HCT116 (cell line): ENCODE measurements around the gene PDGFD. TPM values are rescaled to one million over a fixed set of nuclear protein-coding genes. Genes with fewer than 3 reads are reported as not detected.
A peak's percentile ranks its signal among the peaks of the same experiment; 100 is the strongest.

ENCODE experiments used
- ATAC-seq: fragments of 200-7000 bp; cut with Tn5 transposase; 2 replicates; pipeline ENCODE4 v1.9.1; 2020; ENCODE audit warnings: mild to moderate bottlenecking, moderate library complexity
- BruUV-seq: library from RNA; stranded (reverse); fragments of 400-500 nt; replicated peaks from 2 replicates; lab custom pipeline; 2021; lab: Mats Ljungman, UMichigan
- CTCF ChIA-PET: fragments of 300-600 bp; sonication (Branson Sonifier 250); formaldehyde crosslinking; loops from one replicate; lab custom pipeline; 2021; ENCODE audit warnings: antibody characterized with exemption; lab: Charles Lee
- POLR2A ChIA-PET: fragments of 300-600, 350-600 bp; sonication (Branson Sonifier 250); formaldehyde crosslinking; loops from one replicate; lab custom pipeline; 2021; ENCODE audit warnings: antibody characterized with exemption; lab: Charles Lee
- RAD21 ChIA-PET, 2 experiments: fragments of 300-600 bp; sonication (Branson Sonifier 250); formaldehyde crosslinking; loops; one replicate each; lab custom pipeline; 2023; ENCODE audit warnings: low total read pairs in 2 of 2; ENCODE audit not compliant: uncharacterized antibody in 2 of 2, unreplicated experiment in 2 of 2, low non-redundant PET in 1 of 2; lab: Charles Lee
- DNase-seq: peaks from one replicate; pipeline ENCODE4 v3.0.0-alpha.2; 2010; ENCODE audit warnings: low read depth, low spot score
- H2AFZ ChIP-seq: fragments of 200-600 bp; shearing (Covaris generic), sonication (generic); 2 replicates; pipeline ENCODE4 v1.6.1; 2017; ENCODE audit warnings: low read depth, mixed run types, mixed read lengths, antibody characterized with exemption, low read length; ENCODE audit not compliant: poor library complexity, severe bottlenecking
- H3K27ac ChIP-seq: 2 replicates; pipeline ENCODE4 v1.5.1; 2012; ENCODE audit warnings: low read depth, low read length
- H3K27me3 ChIP-seq: fragments of 200-600 bp; sonication (generic); 2 replicates; pipeline ENCODE4 v1.6.1; 2016; ENCODE audit warnings: mixed run types, low read length, mixed read lengths; ENCODE audit not compliant: insufficient read depth
- H3K36me3 ChIP-seq, 2 experiments: fragments of 200-500 bp in 1 of 2; fragments of 200-600 bp in 1 of 2; sonication (Bioruptor generic) in 1 of 2; sonication (generic) in 1 of 2; 2 replicates each; pipeline versions ENCODE4 v1.5.1 to v1.6.1; 2014 to 2016; ENCODE audit warnings: low read length in 2 of 2, inconsistent platforms in 1 of 2, mixed read lengths in 1 of 2, mixed run types in 1 of 2; ENCODE audit not compliant: insufficient read depth in 2 of 2, control insufficient read depth in 1 of 2
- H3K4me1 ChIP-seq, 2 experiments: fragments of 200-600 bp in 1 of 2; sonication (generic) in 1 of 2; 2 replicates each; pipeline versions ENCODE4 v1.5.1 to v1.6.1; 2012 to 2017; ENCODE audit warnings: low read length in 2 of 2, inconsistent platforms in 1 of 2, mild to moderate bottlenecking in 1 of 2, mixed read lengths in 1 of 2, mixed run types in 1 of 2, moderate library complexity in 1 of 2; ENCODE audit not compliant: insufficient read depth in 2 of 2, control insufficient read depth in 1 of 2
- H3K4me2 ChIP-seq: fragments of 200-600 bp; sonication (generic); 2 replicates; pipeline ENCODE4 v1.6.1; 2017; ENCODE audit warnings: mixed run types, low read length, mixed read lengths
- H3K4me3 ChIP-seq, 2 experiments: fragments of 200-600 bp in 1 of 2; sonication (generic) in 1 of 2; replicated peaks in 1 of 2; 2 replicates each; pipeline ENCODE4 v1.5.1; 2011 to 2016; ENCODE audit warnings: low read length in 2 of 2, control low read depth in 1 of 2, low read depth in 1 of 2, mild to moderate bottlenecking in 1 of 2, mixed read lengths in 1 of 2, mixed run types in 1 of 2
- H3K79me2 ChIP-seq: fragments of 200-600 bp; sonication (generic); 2 replicates; pipeline ENCODE4 v1.6.1; 2017; ENCODE audit warnings: mild to moderate bottlenecking, mixed run types, low read length, moderate library complexity, mixed read lengths; ENCODE audit not compliant: insufficient read depth
- H3K9ac ChIP-seq: fragments of 200-600 bp; sonication (generic); 2 replicates; pipeline ENCODE4 v1.6.1; 2016; ENCODE audit warnings: low read length, mixed read lengths
- H3K9me2 ChIP-seq: fragments of 200-600 bp; sonication (generic), shearing (Covaris generic); 2 replicates; pipeline ENCODE4 v1.6.1; 2017; ENCODE audit warnings: mixed run types, mild to moderate bottlenecking, moderate library complexity; ENCODE audit not compliant: insufficient read depth
- H3K9me3 ChIP-seq, 2 experiments: fragments of 200-500 bp in 1 of 2; fragments of 200-600 bp in 1 of 2; sonication (Bioruptor generic) in 1 of 2; sonication (generic) in 1 of 2; 2 replicates each; pipeline ENCODE4 v1.6.1; 2014 to 2017; ENCODE audit warnings: low read length in 2 of 2, mixed read lengths in 2 of 2, inconsistent platforms in 1 of 2, low read depth in 1 of 2, mild to moderate bottlenecking in 1 of 2, mixed run types in 1 of 2, moderate library complexity in 1 of 2; ENCODE audit not compliant: control insufficient read depth in 1 of 2, insufficient read depth in 1 of 2
- H4K20me1 ChIP-seq: fragments of 200-600 bp; sonication (generic), shearing (Covaris generic); 2 replicates; pipeline ENCODE4 v1.6.1; 2017; ENCODE audit warnings: mixed run types, mild to moderate bottlenecking, moderate library complexity; ENCODE audit not compliant: insufficient read depth
- CBX3 ChIP-seq: IDR thresholded peaks from 2 replicates; pipeline ENCODE4 v1.6.1; 2012; ENCODE audit warnings: low read depth
- CEBPB ChIP-seq: IDR thresholded peaks from 2 replicates; pipeline ENCODE4 v1.6.1; 2012; ENCODE audit warnings: low read depth
- EGR1 ChIP-seq: IDR thresholded peaks from 2 replicates; pipeline ENCODE4 v1.6.1; 2012; ENCODE audit warnings: low read depth
- ELF1 ChIP-seq: IDR thresholded peaks from 2 replicates; pipeline ENCODE4 v1.6.1; 2012; ENCODE audit warnings: low read depth, borderline replicate concordance
- FOSL1 ChIP-seq: IDR thresholded peaks from 2 replicates; pipeline ENCODE4 v1.6.1; 2012; ENCODE audit warnings: low read depth
- JUND ChIP-seq: IDR thresholded peaks from 2 replicates; pipeline ENCODE4 v1.6.1; 2012
- MAX ChIP-seq: IDR thresholded peaks from 2 replicates; pipeline ENCODE4 v1.6.1; 2012
- POLR2A ChIP-seq: IDR thresholded peaks from 2 replicates; pipeline ENCODE4 v1.7.0; 2011; ENCODE audit warnings: borderline replicate concordance; ENCODE audit not compliant: insufficient read depth, insufficient read length; ENCODE audit errors: extremely low read depth
- POLR2AphosphoS5 ChIP-seq: IDR thresholded peaks from 2 replicates; pipeline ENCODE4 v1.6.1; 2011; ENCODE audit warnings: mild to moderate bottlenecking, low read depth, low read length, moderate library complexity
- RAD21 ChIP-seq: IDR thresholded peaks from 2 replicates; pipeline ENCODE4 v1.6.1; 2012; ENCODE audit warnings: low read depth, mild to moderate bottlenecking
- SIN3A ChIP-seq: IDR thresholded peaks from 2 replicates; pipeline ENCODE4 v1.6.1; 2012; ENCODE audit warnings: low read depth
- SP1 ChIP-seq: IDR thresholded peaks from 2 replicates; pipeline ENCODE4 v1.6.1; 2012; ENCODE audit warnings: low read depth
- TCF7L2 ChIP-seq: IDR thresholded peaks from 2 replicates; pipeline ENCODE4 v1.7.0; 2011; ENCODE audit warnings: borderline replicate concordance, inconsistent platforms; ENCODE audit not compliant: insufficient read depth, insufficient read length; ENCODE audit errors: extremely low read depth
- YY1 ChIP-seq: IDR thresholded peaks from 2 replicates; pipeline ENCODE4 v1.6.1; 2011; ENCODE audit warnings: low read length, low read depth, moderate library complexity, mild to moderate bottlenecking; ENCODE audit not compliant: insufficient replicate concordance; ENCODE audit errors: extremely low read depth
- ZBTB33 ChIP-seq: IDR thresholded peaks from 2 replicates; pipeline ENCODE4 v1.6.1; 2011; ENCODE audit warnings: mild to moderate bottlenecking, low read length, moderate library complexity; ENCODE audit not compliant: insufficient replicate concordance; ENCODE audit errors: extremely low read depth
- ZFX ChIP-seq: fragments of 450-650 bp; IDR thresholded peaks from 2 replicates; pipeline ENCODE4 v1.6.1; 2017
- ZNF274 ChIP-seq: fragments of 200-500 bp; sonication (Bioruptor generic); IDR thresholded peaks from 2 replicates; pipeline ENCODE4 v1.6.1; 2014; ENCODE audit warnings: mild to moderate bottlenecking, low read depth, low read length, inconsistent platforms
- intact Hi-C: fragments of 100-400 bp; cut with micrococcal nuclease; formaldehyde crosslinking; loops from 2 replicates; pipeline ENCODE4 v1.10.0; 2022
- total RNA-seq: library from RNA; stranded (reverse); gene quantifications from one replicate; pipeline ENCODE4 v1.2.1, GENCODE V29; 2021; ENCODE audit not compliant: unreplicated experiment
- TF ChIP-seq, protein P1 (sequence below): IDR thresholded peaks from 2 replicates; pipeline ENCODE4 v1.6.1; 2012

The PDGFD gene
- total RNA-seq, 1 experiment from 2014 or later: 0.34 TPM

DNA sequence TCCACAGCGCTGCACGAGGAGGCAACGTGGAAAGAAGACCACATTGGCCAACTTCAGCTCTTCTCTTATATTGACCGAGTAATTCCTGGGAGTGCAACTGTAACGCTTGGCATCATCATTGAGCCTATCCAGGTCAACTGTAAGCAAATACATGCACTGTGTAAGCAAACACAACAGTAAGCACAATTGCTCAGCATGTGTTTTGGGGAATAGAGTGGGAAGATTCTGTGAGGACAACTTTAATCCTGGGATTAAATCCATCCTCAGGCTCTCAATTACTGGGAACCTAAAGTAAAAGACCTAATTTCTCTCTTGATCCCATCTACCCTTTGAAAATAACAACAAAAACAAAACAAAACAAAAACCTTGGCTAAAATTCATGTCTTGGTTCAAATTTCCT lies 237.0 kb downstream of the PDGFD start (continued):
- TF ChIP-seq TCF7L2: no peak
- no peak for TF ChIP-seq CEBPB
- no peak for TF ChIP-seq ELF1
- TF ChIP-seq FOSL1: no peak
- TF ChIP-seq, protein P1, sequence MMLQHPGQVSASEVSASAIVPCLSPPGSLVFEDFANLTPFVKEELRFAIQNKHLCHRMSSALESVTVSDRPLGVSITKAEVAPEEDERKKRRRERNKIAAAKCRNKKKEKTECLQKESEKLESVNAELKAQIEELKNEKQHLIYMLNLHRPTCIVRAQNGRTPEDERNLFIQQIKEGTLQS: no peak
- TF ChIP-seq, all 23 proteins: peak for 0

GRCh38 chr11:103924166-103925013 lies 239.6 kb downstream of the PDGFD start:
- no peak overlapping the region for H3K27ac ChIP-seq
- DNase-seq (no peak), ATAC-seq (no peak)
- H3K9me3 ChIP-seq: no peaks in the 10 kb centered on the region
- H3K4me2 ChIP-seq: peak overlapping the region; percentile 44; the same call in 1 of the 2 replicates
- ChIA-PET POLR2A (no interaction called here), CTCF (no interaction called here), RAD21 (no interaction called here)
- no peak overlapping the region for H3K4me3 ChIP-seq
- H2AFZ ChIP-seq: no peak overlapping the region
- H3K27me3 ChIP-seq: no peaks in the 10 kb centered on the region
- no peaks in the 10 kb centered on the region for H3K36me3 ChIP-seq
- intact Hi-C loops: no loop called here
- H3K79me2 ChIP-seq: no peaks in the 10 kb centered on the region
- H3K9ac ChIP-seq: no peak overlapping the region
- H3K9me2 ChIP-seq: no peaks in the 10 kb centered on the region
- TF ChIP-seq RAD21: no peak
- TF ChIP-seq ZBTB33: no peak
- no peak for TF ChIP-seq SIN3A
- no peak for TF ChIP-seq ZNF274
- TF ChIP-seq JUND: no peak
- no peak for TF ChIP-seq CBX3
- TF ChIP-seq MAX: no peak
- TF ChIP-seq YY1: no peak
- TF ChIP-seq POLR2A: no peak
- no peak for TF ChIP-seq FOSL1
- TF ChIP-seq SP1: no peak
- TF ChIP-seq EGR1: no peak
- TF ChIP-seq, protein P1: no peak
- TF ChIP-seq POLR2AphosphoS5: no peak
- no peak for TF ChIP-seq ZFX
- TF ChIP-seq CEBPB: no peak
- no peak for TF ChIP-seq TCF7L2
- H4K20me1 ChIP-seq: no peaks in the 10 kb centered on the region
- BruUV-seq: no TSS peak
- H3K4me1 ChIP-seq: peaks cover 3 to 13% of the 10 kb centered on the region in 2 experiments; a peak in 3 of 4 replicates
